Measurements from ENCODE around the gene ADGRB3.
"Not testable (repeated sequence)": the region's sequence is repeated elsewhere in the genome, so short reads cannot be mapped to it uniquely, and the experiment has no call there.

Gene ADGRB3

GRCh38 chr6:68973066-68973465, 338.0 kb downstream of the ADGRB3 start:
- DNase-seq, result no peak

GRCh38 chr6:68975064-68975463, 340.0 kb downstream of the ADGRB3 start:
- no peak for DNase-seq

- no peak for DNase-seq
These were observed 340.7 kb downstream of the ADGRB3 start for GRCh38 chr6:68975816-68976215.

GRCh38 chr6:68976260-68976659, 341.2 kb downstream of the ADGRB3 start:
- no peak for DNase-seq

- no peak for DNase-seq
These were observed 343.3 kb downstream of the ADGRB3 start for GRCh38 chr6:68978411-68978810.

GRCh38 chr6:68981668-68982067, 346.6 kb downstream of the ADGRB3 start:
- not testable (repeated sequence) for DNase-seq

GRCh38 chr6:68988698-68989097, 353.6 kb downstream of the ADGRB3 start:
- DNase-seq, result no peak

GRCh38 chr6:68990317-68990716, 355.2 kb downstream of the ADGRB3 start:
- DNase-seq, result no peak

GRCh38 chr6:68993911-68994310, 358.8 kb downstream of the ADGRB3 start:
- no peak for DNase-seq

GRCh38 chr6:68994521-68994920, 359.4 kb downstream of the ADGRB3 start:
- no peak for DNase-seq

GRCh38 chr6:69005199-69005598, 370.1 kb downstream of the ADGRB3 start:
- DNase-seq, result no peak

GRCh38 chr6:69007781-69008180, 372.7 kb downstream of the ADGRB3 start:
- no peak for DNase-seq

- DNase-seq, result no peak
These were observed 377.1 kb downstream of the ADGRB3 start for GRCh38 chr6:69012211-69012610.

- no peak for DNase-seq
These were observed 377.8 kb downstream of the ADGRB3 start for GRCh38 chr6:69012876-69013275.

GRCh38 chr6:69018906-69019305, 383.8 kb downstream of the ADGRB3 start:
- DNase-seq, result no peak

- no peak for DNase-seq
These were observed 384.8 kb downstream of the ADGRB3 start for GRCh38 chr6:69019832-69020231.

- no peak for DNase-seq
These were observed 387.9 kb downstream of the ADGRB3 start for GRCh38 chr6:69022993-69023392.

GRCh38 chr6:69026243-69026642, 391.2 kb downstream of the ADGRB3 start:
- no peak for DNase-seq

- DNase-seq, result no peak
These were observed 391.6 kb downstream of the ADGRB3 start for GRCh38 chr6:69026715-69027114.

GRCh38 chr6:69027861-69028260, 392.8 kb downstream of the ADGRB3 start:
- DNase-seq, result no peak

- no peak for DNase-seq
These were observed 403.8 kb downstream of the ADGRB3 start for GRCh38 chr6:69038841-69039240.

GRCh38 chr6:69042297-69042696, 407.2 kb downstream of the ADGRB3 start:
- DNase-seq, result no peak

GRCh38 chr6:69044534-69044933, 409.5 kb downstream of the ADGRB3 start:
- no peak for DNase-seq

GRCh38 chr6:69059413-69059812, 424.3 kb downstream of the ADGRB3 start:
- no peak for DNase-seq

GRCh38 chr6:69061066-69061465, 426.0 kb downstream of the ADGRB3 start:
- DNase-seq, result no peak

GRCh38 chr6:69063401-69063800, 428.3 kb downstream of the ADGRB3 start:
- no peak for DNase-seq

Measured in bone marrow (tissue), 2 donors.